GM18870 (cell line): Measurements from ENCODE around the gene CRLF1.

Experiments used
- ATAC-seq: cut with Tn5 transposase; IDR thresholded peaks from one replicate; pipeline ENCODE4 v1.9.1; 2021; ENCODE audit warnings: moderate library complexity; ENCODE audit not compliant: unreplicated experiment

Gene CRLF1

GRCh38 chr19:18606281-18607225 is at the start of gene CRLF1:
TSS of gene CRLF1 (minus strand) at chr19:18606799. CDS start at chr19:18606656, 143 bp downstream.
- ATAC-seq: no peak

- ATAC-seq: no peak
Measured at GRCh38 chr19:18655173-18655844, 48.7 kb upstream of the CRLF1 start.

- ATAC-seq: no peak
Measured at GRCh38 chr19:18654469-18654868, 47.9 kb upstream of the CRLF1 start.

- no peak for ATAC-seq
Measured at GRCh38 chr19:18653853-18654252, 47.3 kb upstream of the CRLF1 start.

- ATAC-seq: no peak
Measured at GRCh38 chr19:18651733-18652132, 45.1 kb upstream of the CRLF1 start.

- no peak for ATAC-seq
Measured at GRCh38 chr19:18651300-18651699, 44.7 kb upstream of the CRLF1 start.

- no peak for ATAC-seq
Measured at GRCh38 chr19:18650468-18651041, 44.0 kb upstream of the CRLF1 start.

GRCh38 chr19:18650021-18650390 is 43.4 kb upstream of the CRLF1 start:
- no peak for ATAC-seq

GRCh38 chr19:18649371-18650020 is 42.9 kb upstream of the CRLF1 start:
- ATAC-seq: no peak

- ATAC-seq: no peak
Measured at GRCh38 chr19:18648973-18649315, 42.3 kb upstream of the CRLF1 start.

- no peak for ATAC-seq
Measured at GRCh38 chr19:18647807-18648206, 41.2 kb upstream of the CRLF1 start.

GRCh38 chr19:18647371-18647767 is 40.8 kb upstream of the CRLF1 start:
- no peak for ATAC-seq

- ATAC-seq: no peak
Measured at GRCh38 chr19:18646535-18647370, 40.2 kb upstream of the CRLF1 start.

- ATAC-seq: no peak
Measured at GRCh38 chr19:18645035-18645511, 38.5 kb upstream of the CRLF1 start.

- no peak for ATAC-seq
Measured at GRCh38 chr19:18644196-18645034, 37.8 kb upstream of the CRLF1 start.

GRCh38 chr19:18639706-18640243 is 33.2 kb upstream of the CRLF1 start:
- no peak for ATAC-seq

- no peak for ATAC-seq
Measured at GRCh38 chr19:18637673-18638630, 31.4 kb upstream of the CRLF1 start.
